Kidney (tissue), 22 donors: ENCODE data around the gene PFKFB2. TPM values are rescaled to one million over a fixed set of nuclear protein-coding genes. Genes with fewer than 3 reads are reported as not detected.

Experiments used
- DNase-seq, 5 donors: peaks; one replicate each; pipeline ENCODE4 v3.0.0-alpha.2; 2013 to 2020
- FAIRE-seq: peaks from 2 replicates; lab custom pipeline; 2012; peaks lifted over from hg19 to GRCh38; lab: Jason Lieb, UNC
- H3K27ac ChIP-seq, 2 donors: one replicate each; pipeline ENCODE4 v1.7.0; 2013; ENCODE audit warnings: low read depth in 2 of 2, low read length in 2 of 2, inconsistent platforms in 1 of 2
- H3K27me3 ChIP-seq: one replicate; pipeline ENCODE4 v1.7.1; 2013; ENCODE audit warnings: low read length, inconsistent platforms; ENCODE audit not compliant: control insufficient read depth, insufficient read depth
- H3K36me3 ChIP-seq, 3 donors: one replicate each; pipeline versions ENCODE4 v1.7.0 to v1.7.1; 2013; ENCODE audit warnings: low read length in 3 of 3, control low read depth in 1 of 3, inconsistent platforms in 1 of 3; ENCODE audit not compliant: insufficient read depth in 3 of 3, control insufficient read depth in 2 of 3
- H3K4me1 ChIP-seq, 3 donors: one replicate each; pipeline versions ENCODE4 v1.7.0 to v1.7.1; 2013; ENCODE audit warnings: low read length in 3 of 3, inconsistent platforms in 1 of 3, low read depth in 1 of 3; ENCODE audit not compliant: control insufficient read depth in 2 of 3, insufficient read depth in 2 of 3
- H3K4me3 ChIP-seq, 3 donors: one replicate each; pipeline versions ENCODE4 v1.7.0 to v1.8.1; 2013; ENCODE audit warnings: low read length in 3 of 3, control low read depth in 1 of 3, inconsistent platforms in 1 of 3
- H3K9ac ChIP-seq, 3 donors: one replicate each; pipeline versions ENCODE4 v1.7.0 to v1.7.1; 2013; ENCODE audit warnings: low read length in 3 of 3, control low read depth in 1 of 3, inconsistent platforms in 1 of 3
- H3K9me3 ChIP-seq, 3 donors: one replicate each; pipeline versions ENCODE4 v1.7.0 to v1.7.1; 2013; ENCODE audit warnings: low read length in 3 of 3, control low read depth in 1 of 3, inconsistent platforms in 1 of 3; ENCODE audit not compliant: control insufficient read depth in 2 of 3, insufficient read depth in 1 of 3
- CTCF ChIP-seq: IDR thresholded peaks from 3 replicates; pipeline ENCODE4 v1.5.1; 2012; ENCODE audit warnings: mild to moderate bottlenecking, moderate library complexity, borderline replicate concordance; ENCODE audit not compliant: insufficient read depth; ENCODE audit errors: extremely low read depth
- intact Hi-C: fragments of 100-400 bp; cut with DNase I; formaldehyde crosslinking; loops from one replicate; pipeline ENCODE4 v1.11.1; 2022
- long read RNA-seq, 10 donors: library from polyadenylated mRNA in 1 of 10; unstranded in 1 of 10; transcript quantifications; one replicate each; pipeline ENCODE4 v2.0.0 and lab custom pipeline, GENCODE V29; 2021 to 2026
- polyA plus RNA-seq: library from polyadenylated mRNA; stranded (reverse); fragments of 350-450 nt; fragmentation: Illumina TruSeq; extraction: RNeasy Lipid Tissue Mini Kit (QIAGEN cat#74804); gene quantifications from one replicate; pipeline ENCODE4 v1.2.3, GENCODE V29; 2014; ENCODE audit warnings: low read depth, low replicate concordance; ENCODE audit not compliant: insufficient read depth
- total RNA-seq: library from RNA; stranded (reverse); fragmentation: NEBNext Ultra II Directional; extraction: Animal tissue kit (Norgen Biotek cat#: 25700); gene quantifications from one replicate; pipeline ENCODE4 v1.2.1, GENCODE V29; 2021
- donor health status: control.
- donor health status: control.
- donor health status: control.
- donor health status: control.
- donor health status: control.
- donor health status: DM: yes; HTN: yes; CAD: no.
- donor health status: Normal renal cell carcinoma (clear cell type).

Gene PFKFB2
- total RNA-seq (20.6 TPM), polyA plus RNA-seq (21.7 TPM)
- long read RNA-seq, donor 1: 0 reads
- long read RNA-seq, donor 2, partial matches to known transcripts: 5 of 5 reads
- long read RNA-seq, donor 2, other reads (novel, unspliced or antisense): 0 of 5 reads
- long read RNA-seq, donor 3, full-length matches to known transcripts: 5 of 5 reads
- long read RNA-seq, donor 3, partial matches to known transcripts: 0 of 5 reads
- long read RNA-seq, donor 3, other reads (novel, unspliced or antisense): 0 of 5 reads
- long read RNA-seq, donor 4: 0 reads
- long read RNA-seq, donor 5: 0 reads
- long read RNA-seq, donor 6, full-length matches to known transcripts: 2 of 2 reads
- long read RNA-seq, donor 6, partial matches to known transcripts: 0 of 2 reads
- long read RNA-seq, donor 6, other reads (novel, unspliced or antisense): 0 of 2 reads
- long read RNA-seq, donor 7, partial matches to known transcripts: 1 of 10 reads
- long read RNA-seq, donor 7, other reads (novel, unspliced or antisense): 5 of 10 reads
- long read RNA-seq, donor 8: 0 reads
- long read RNA-seq, donor 9: 0 reads
- long read RNA-seq, donor 10, partial matches to known transcripts: 0 of 2 reads
- long read RNA-seq, donor 10, other reads (novel, unspliced or antisense): 0 of 2 reads

GRCh38 chr1:207052911-207053769, at the start of gene PFKFB2:
Gene PFKFB2 (plus strand): TSS chr1:207053275. CDS start chr1:207054718, 1,443 bp downstream.
- Histone ChIP-seq H3K4me3 (peak within 1 kb of the TSS; percentile 91 to 97 (median 92)), H3K4me1 (peaks cover 5 to 27% (median 16%) of the 10 kb centered on the region in 3 donors), H3K27me3 (no peaks in the 10 kb centered on the region), H3K9ac (peak within 1 kb of the TSS; percentile 95 to 97 (median 97)), H3K9me3 (no peaks in the 10 kb centered on the region), H3K36me3 (peaks cover 5 to 11% (median 9%) of the 10 kb centered on the region in 3 donors), H3K27ac (peak within 1 kb of the TSS; percentile 98 to 99)
- TF ChIP-seq CTCF: peak; percentile 9
- DNase-seq (peak; percentile 99), FAIRE-seq (peak; percentile 84)
- intact Hi-C loops: no loop called here

GRCh38 chr1:207004931-207005830, 47.9 kb upstream of the PFKFB2 start:
- peak overlapping the region in 1 of 3 donors; percentile 33 for H3K4me3 ChIP-seq
- H3K27me3 ChIP-seq: no peaks in the 10 kb centered on the region
- peak in 3 of 5 donors; percentile 52 to 81 (median 56) for DNase-seq
- peak; percentile 61 for TF ChIP-seq CTCF
- H3K4me1 ChIP-seq: peaks cover 0 to 38% (median 14%) of the 10 kb centered on the region in 3 donors
- no peak overlapping the region for H3K9ac ChIP-seq
- no peaks in the 10 kb centered on the region for H3K36me3 ChIP-seq
- no peak for FAIRE-seq
- peak overlapping the region; percentile 48 to 68 for H3K27ac ChIP-seq
- no peaks in the 10 kb centered on the region for H3K9me3 ChIP-seq
- intact Hi-C loops: no loop called here

GRCh38 chr1:207006083-207006482, 47.0 kb upstream of the PFKFB2 start:
- no peak for TF ChIP-seq CTCF
- H3K4me1 ChIP-seq: peaks cover 0 to 38% (median 15%) of the 10 kb centered on the region in 3 donors
- H3K36me3 ChIP-seq: no peaks in the 10 kb centered on the region
- FAIRE-seq: no peak
- no peak overlapping the region for H3K9ac ChIP-seq
- no peak for DNase-seq
- H3K9me3 ChIP-seq: no peaks in the 10 kb centered on the region
- no peak overlapping the region for H3K4me3 ChIP-seq
- H3K27ac ChIP-seq: peak overlapping the region; percentile 16 to 68
- H3K27me3 ChIP-seq: no peaks in the 10 kb centered on the region
- intact Hi-C loops: no loop called here
